SK-N-MC (cell line): ENCODE measurements around the gene ZBTB20.
"Not testable (repeated sequence)": the region's sequence is repeated elsewhere in the genome, so short reads cannot be mapped to it uniquely, and the experiment has no call there.

Experiments used
- DNase-seq: peaks from one replicate; pipeline ENCODE4 v3.0.0-alpha.2; 2011; ENCODE audit warnings: low read depth, low spot score
- H3K27ac ChIP-seq: fragments of 200-600 bp; sonication (generic); 2 replicates; pipeline ENCODE4 v1.5.1; 2016; ENCODE audit warnings: mixed run types
- H3K36me3 ChIP-seq: fragments of 200-600 bp; sonication (generic); 2 replicates; pipeline ENCODE4 v1.6.1; 2017; ENCODE audit warnings: antibody characterized with exemption, low read length, mixed read lengths; ENCODE audit not compliant: insufficient read depth
- H3K4me3 ChIP-seq: fragments of 200-600 bp; sonication (generic); 2 replicates; pipeline ENCODE4 v1.5.1; 2016
- H3K9ac ChIP-seq: fragments of 200-600 bp; sonication (generic); 2 replicates; pipeline ENCODE4 v1.8.0; 2017; ENCODE audit warnings: mixed run types, mixed read lengths; ENCODE audit not compliant: insufficient read length
- H3K9me3 ChIP-seq: fragments of 200-600 bp; sonication (generic); 2 replicates; pipeline ENCODE4 v1.6.1; 2017; ENCODE audit warnings: low read depth, mild to moderate bottlenecking, antibody characterized with exemption, low read length, moderate library complexity, mixed read lengths
- EZH2 ChIP-seq: fragments of 200-600 bp; sonication (generic); IDR thresholded peaks from one replicate; pipeline ENCODE4 v1.6.1; 2017; ENCODE audit warnings: antibody characterized with exemption
- FOXP2 ChIP-seq: optimal IDR thresholded peaks from 2 replicates; pipeline ENCODE3; 2011; ENCODE audit warnings: mild to moderate bottlenecking, moderate library complexity; ENCODE audit not compliant: insufficient read depth; ENCODE audit errors: extremely low read length, control extremely low read depth
- POLR2AphosphoS5 ChIP-seq: IDR thresholded peaks from 2 replicates; pipeline ENCODE4 v1.6.1; 2012; ENCODE audit warnings: mild to moderate bottlenecking, low read depth, low read length, borderline replicate concordance

Gene ZBTB20

DNA sequence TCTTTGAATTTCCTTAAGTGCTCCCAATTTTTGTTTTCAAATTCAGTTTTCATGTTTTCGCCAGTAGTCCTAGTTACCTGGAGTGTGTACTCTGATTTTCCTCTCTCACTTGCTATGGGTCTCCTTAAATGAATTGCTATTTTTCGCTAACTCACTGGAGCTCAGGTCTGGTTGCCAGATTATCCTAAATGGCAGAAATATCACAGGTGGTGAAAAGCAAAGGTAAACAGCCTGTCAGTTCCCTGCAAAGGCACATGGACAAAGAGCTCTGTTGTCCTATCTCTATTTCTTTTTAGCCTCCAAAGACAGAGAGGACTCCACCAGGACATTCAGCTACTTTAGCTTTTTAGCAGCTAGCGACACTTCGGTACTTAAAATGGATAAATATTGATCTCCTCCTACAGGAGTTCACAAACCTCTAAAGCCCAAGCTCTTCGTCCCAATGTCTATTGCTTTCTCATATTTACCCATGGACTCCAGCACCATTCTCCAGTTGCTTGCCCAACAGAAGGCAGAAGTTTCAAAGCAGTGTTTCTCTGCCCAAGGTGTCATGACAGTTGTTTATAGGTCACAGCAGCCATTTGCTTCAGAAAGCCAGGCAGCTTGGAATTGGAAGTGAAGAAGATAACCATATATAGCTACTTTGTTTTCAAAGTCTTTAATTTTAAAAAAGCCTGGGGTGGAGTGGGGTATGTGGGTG, 12.3 kb downstream of the ZBTB20 start:
- DNase-seq, result no peak
- TF ChIP-seq FOXP2 (no peak), EZH2 (no peak)

DNA sequence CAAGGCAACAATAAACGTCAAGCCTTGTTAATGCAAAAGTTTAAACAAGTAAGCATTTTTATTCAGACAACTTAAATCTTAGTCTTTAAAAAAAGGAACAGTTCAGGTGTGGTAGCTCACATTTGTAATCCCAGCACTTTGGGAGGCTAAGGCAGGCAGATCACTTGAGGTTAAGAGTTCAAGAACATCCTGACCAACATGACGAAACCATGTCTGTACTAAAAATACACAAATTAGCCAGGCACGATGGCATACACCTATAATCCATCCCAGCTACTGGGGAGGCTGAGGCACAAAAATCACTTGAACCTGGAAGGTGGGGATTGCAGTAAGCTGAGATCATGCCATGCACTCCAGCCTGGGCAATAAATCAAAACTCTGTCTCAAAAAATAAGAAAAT, 19.9 kb downstream of the ZBTB20 start:
- TF ChIP-seq EZH2 (no peak), FOXP2 (no peak), POLR2AphosphoS5 (no peak)
- no peak for DNase-seq
- H3K27ac ChIP-seq, result no peak overlapping the region
- no peak overlapping the region for H3K4me3 ChIP-seq
- no peaks in the 10 kb centered on the region for H3K9me3 ChIP-seq
- H3K9ac ChIP-seq, result no peak overlapping the region
- no peaks in the 10 kb centered on the region for H3K36me3 ChIP-seq

More for the DNA sequence above, 12.3 kb downstream of the ZBTB20 start:
- Histone ChIP-seq H3K4me3 (no peak overlapping the region), H3K9ac (no peak overlapping the region), H3K9me3 (no peaks in the 10 kb centered on the region), H3K27ac (no peak overlapping the region), H3K36me3 (no peaks in the 10 kb centered on the region)

GRCh38 chr3:115120597-115120996, 26.5 kb downstream of the ZBTB20 start:
- no peaks in the 10 kb centered on the region for H3K36me3 ChIP-seq

GRCh38 chr3:115113367-115113766, 33.7 kb downstream of the ZBTB20 start:
- no peak overlapping the region for H3K9ac ChIP-seq
- no peak for DNase-seq
- no peaks in the 10 kb centered on the region for H3K36me3 ChIP-seq
- TF ChIP-seq FOXP2 (no peak), POLR2AphosphoS5 (no peak), EZH2 (no peak)
- no peak overlapping the region for H3K4me3 ChIP-seq
- no peak overlapping the region for H3K27ac ChIP-seq
- no peaks in the 10 kb centered on the region for H3K9me3 ChIP-seq

More at GRCh38 chr3:115120597-115120996, 26.5 kb downstream of the ZBTB20 start:
- no peaks in the 10 kb centered on the region for H3K9me3 ChIP-seq
- TF ChIP-seq FOXP2 (no peak), POLR2AphosphoS5 (no peak), EZH2 (no peak)
- H3K9ac ChIP-seq, result no peak overlapping the region
- H3K27ac ChIP-seq, result no peak overlapping the region
- no peak for DNase-seq
- no peak overlapping the region for H3K4me3 ChIP-seq

DNA sequence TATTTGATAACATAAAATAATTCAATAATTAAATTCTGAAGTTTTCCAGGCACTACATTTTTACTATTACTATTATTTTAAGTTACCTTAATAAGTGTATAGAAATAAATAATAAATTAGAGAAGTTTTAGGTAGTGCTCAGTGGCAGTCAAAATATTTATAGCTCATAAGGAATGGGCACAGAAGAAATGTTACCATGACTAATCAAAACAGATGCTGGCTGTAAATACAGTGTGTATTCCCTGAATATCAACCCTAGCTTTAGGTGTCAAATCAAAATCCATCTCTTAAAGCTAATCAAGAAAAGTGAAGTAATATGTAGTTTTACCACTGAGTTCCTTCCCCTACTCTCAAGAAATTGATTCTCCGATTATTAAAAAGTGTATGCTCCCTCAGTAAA, 35.5 kb downstream of the ZBTB20 start:
- H3K4me3 ChIP-seq, result no peak overlapping the region
- peak; percentile 27 for TF ChIP-seq FOXP2
- no peak for TF ChIP-seq POLR2AphosphoS5
- TF ChIP-seq EZH2, result no peak
- no peak overlapping the region for H3K27ac ChIP-seq
- DNase-seq, result no peak
- no peaks in the 10 kb centered on the region for H3K36me3 ChIP-seq
- no peak overlapping the region for H3K9ac ChIP-seq
- H3K9me3 ChIP-seq, result no peaks in the 10 kb centered on the region

GRCh38 chr3:115110830-115111229, 36.3 kb downstream of the ZBTB20 start:
- Histone ChIP-seq H3K9ac (no peak overlapping the region), H3K36me3 (no peaks in the 10 kb centered on the region), H3K4me3 (no peak overlapping the region), H3K9me3 (no peaks in the 10 kb centered on the region), H3K27ac (no peak overlapping the region)
- TF ChIP-seq EZH2 (no peak), FOXP2 (no peak), POLR2AphosphoS5 (no peak)
- DNase-seq, result no peak

DNA sequence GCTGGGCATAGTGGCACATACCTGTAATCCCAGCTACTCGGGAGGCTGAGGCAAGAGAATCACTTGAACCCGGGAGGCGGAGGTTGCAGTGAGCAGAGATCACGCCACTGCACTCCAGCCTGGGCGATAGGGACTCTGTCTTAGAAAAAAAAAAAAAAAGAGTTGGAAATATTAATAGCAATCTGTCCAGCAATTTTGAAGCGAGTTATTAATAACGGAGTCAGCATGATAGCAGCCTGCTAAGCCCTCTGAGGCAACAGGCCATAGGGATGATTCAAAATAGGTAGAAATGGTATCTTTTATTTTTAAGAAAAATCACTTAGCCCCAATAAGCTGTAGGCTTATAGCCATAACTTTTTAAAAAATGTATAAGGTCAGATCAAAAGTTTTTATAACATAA, 37.0 kb downstream of the ZBTB20 start:
- DNase-seq, H3K9ac ChIP-seq: not testable (repeated sequence)

DNA sequence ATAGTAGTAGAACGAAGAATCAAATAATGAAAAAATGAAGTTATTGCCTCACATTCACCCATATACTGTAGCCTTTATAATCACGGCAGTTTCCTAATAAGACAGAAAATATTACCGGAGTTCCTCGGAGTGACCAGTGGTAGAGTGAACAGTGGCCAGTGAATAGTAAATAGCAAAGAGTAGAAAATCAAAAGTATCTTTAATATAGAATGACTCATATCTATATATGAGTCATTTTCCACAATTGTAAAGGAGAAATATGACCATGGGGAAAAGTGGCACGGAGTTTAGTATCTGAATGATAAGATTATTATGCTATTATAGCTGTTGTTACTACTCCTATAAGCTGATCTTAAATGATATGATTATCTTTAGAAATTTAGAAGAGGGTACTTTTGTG, 38.5 kb downstream of the ZBTB20 start:
- TF ChIP-seq POLR2AphosphoS5 (no peak), EZH2 (no peak), FOXP2 (no peak)
- Histone ChIP-seq H3K36me3 (no peaks in the 10 kb centered on the region), H3K4me3 (no peak overlapping the region), H3K27ac (no peak overlapping the region), H3K9me3 (0 out of 2 replicates have a peak, but pooled peaks cover 2% of the 10 kb centered on the region), H3K9ac (no peak overlapping the region)
- no peak for DNase-seq

More for the DNA sequence above, 37.0 kb downstream of the ZBTB20 start:
- H3K27ac ChIP-seq, H3K9me3 ChIP-seq, H3K36me3 ChIP-seq, H3K4me3 ChIP-seq: not testable (repeated sequence)

GRCh38 chr3:115102046-115102445, 45.0 kb downstream of the ZBTB20 start:
- H3K36me3 ChIP-seq, result no peaks in the 10 kb centered on the region
- TF ChIP-seq EZH2 (no peak), FOXP2 (no peak), POLR2AphosphoS5 (no peak)
- no peak overlapping the region for H3K27ac ChIP-seq
- H3K9me3 ChIP-seq, result 0 out of 2 replicates have a peak, but pooled peaks cover 2% of the 10 kb centered on the region
- no peak for DNase-seq
- no peak overlapping the region for H3K9ac ChIP-seq
- no peak overlapping the region for H3K4me3 ChIP-seq
